HG02981 (cell line): ENCODE measurements around the gene MMP13.
"Not testable (repeated sequence)": the region's sequence is repeated elsewhere in the genome, so short reads cannot be mapped to it uniquely, and the experiment has no call there.

Experiments used
- ATAC-seq: cut with Tn5 transposase; IDR thresholded peaks from one replicate; pipeline ENCODE4 v1.9.1; 2021; ENCODE audit warnings: mild to moderate bottlenecking, moderate library complexity; ENCODE audit not compliant: unreplicated experiment

The MMP13 gene

DNA sequence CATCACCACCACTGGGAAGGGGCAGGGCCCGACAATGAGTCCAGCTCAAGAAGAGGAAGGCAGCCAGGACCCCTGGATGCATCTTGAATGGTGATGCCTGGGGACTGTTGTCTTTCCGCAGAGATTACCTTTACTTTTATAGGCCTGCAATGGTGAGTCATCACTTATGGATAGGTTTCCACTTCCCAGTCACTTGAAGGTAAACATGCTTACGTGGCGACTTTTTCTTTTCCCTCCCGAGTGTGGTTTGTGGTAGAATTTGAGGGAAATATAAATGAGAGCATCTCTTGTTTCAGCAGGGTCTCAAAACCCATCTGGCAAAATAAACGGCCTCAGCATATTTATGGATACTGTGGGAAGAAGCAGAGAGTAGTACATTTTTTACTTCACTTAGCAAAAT, at the start of gene MMP13:
TSS of gene MMP13 (minus strand) at position 109 of the 400 bp plus-strand sequence. CDS start at position 82, 27 bp downstream.
- no peak for ATAC-seq

DNA sequence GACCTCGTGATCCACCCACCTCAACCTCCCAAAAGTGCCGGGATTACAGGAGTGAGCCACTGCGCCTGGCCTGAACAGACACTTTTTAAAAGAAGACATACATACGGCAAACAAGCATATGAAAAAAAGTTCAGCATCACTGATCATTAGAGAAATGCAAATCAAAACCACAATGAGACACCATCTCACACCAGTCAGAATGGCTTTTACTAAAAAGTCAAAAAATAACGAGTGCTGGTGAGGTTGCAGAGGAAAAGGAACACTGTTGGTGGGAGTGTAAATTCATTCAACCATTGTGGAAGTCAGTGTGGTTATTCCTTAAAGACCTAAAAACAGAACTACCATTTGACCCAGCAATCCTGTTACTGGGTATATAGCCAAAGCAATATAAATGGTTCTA, 48.7 kb upstream of the MMP13 start:
- ATAC-seq: not testable (repeated sequence)

DNA sequence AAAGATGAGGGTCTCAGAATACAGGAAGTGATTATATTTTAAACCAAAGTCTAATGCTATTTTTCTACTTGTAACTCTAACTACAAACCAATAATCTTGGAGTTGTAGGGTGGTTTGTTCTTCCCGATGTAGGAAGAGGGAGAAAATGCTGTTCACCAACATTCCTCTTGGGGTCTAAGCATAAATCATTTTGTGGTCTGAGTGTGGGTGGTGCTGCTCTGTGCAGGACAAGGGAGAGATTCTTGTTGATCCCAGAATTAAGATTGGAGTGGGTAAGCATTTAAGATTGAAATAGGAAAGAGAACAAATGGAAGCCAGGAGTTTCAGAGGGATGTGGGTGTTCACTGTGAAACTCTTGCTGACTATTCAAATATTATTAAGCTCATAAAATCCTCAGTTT, 38.6 kb upstream of the MMP13 start:
- no peak for ATAC-seq

DNA sequence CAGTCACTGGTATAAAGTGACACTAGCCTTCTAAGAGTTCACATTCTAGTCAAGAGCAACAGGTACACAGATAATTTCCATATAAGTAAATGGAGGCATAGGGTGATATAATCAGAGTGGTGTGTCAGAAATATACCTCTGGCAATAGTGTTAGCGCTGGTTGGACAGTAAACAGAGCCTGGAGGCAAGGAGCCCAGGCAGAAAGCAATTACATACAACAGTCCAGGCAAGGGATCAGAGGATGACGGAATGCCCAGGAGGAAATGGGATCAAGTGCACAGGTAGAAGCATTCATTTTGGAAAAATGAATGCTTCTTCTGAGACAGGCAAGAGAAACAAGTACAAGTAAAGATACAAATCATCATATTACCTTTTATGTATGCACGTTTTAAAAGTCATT, 36.2 kb upstream of the MMP13 start:
- no peak for ATAC-seq

DNA sequence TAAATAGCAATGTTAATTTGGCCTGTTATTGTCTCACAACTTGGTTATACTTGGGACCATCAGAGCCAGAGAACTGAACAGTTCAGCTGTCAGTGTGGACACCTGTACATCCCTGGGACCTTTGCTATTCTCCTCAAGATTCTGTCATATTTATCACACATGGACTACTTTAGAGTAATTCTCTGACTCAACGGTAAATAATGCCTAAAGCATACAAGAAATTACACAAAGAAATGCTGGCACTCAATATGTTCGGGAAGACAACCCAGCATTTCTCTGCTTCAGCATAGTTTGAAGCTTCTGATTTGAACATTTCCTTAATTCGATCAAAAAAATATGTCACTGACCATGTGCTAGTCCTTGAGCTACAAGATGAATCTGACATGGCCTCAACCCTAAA, 34.6 kb upstream of the MMP13 start:
- ATAC-seq: no peak

DNA sequence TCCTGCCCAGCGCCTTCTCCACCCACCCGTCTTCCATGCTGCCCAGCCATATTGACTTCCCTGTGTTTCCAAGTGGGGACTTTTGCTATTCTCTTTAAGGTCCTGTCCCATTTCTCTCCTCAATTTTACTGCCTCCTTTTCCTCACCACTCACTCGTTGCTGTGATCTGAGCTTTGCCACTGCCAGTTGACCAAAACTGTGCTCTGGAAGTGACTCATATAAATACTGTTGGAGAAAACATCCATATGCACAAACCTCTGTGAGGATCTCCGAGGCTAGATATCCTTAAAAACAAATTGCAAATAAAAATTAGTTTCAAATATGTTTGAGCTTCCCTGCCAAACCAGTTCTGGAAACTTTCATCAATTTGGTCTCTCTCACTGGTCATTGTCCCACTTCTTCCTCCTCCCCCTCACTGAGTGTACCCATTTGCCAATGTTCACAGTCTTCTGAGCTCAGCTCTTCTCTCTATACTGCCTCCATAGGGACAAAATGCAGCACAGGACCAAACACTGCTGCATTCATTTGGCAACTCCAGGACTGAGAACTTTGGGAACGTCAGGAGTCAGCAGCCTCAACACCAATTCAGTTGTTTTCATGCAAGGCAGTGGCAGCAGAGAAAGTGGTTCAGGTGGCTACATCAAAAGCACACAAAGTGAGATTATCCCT, 34.0 kb upstream of the MMP13 start:
- ATAC-seq: no peak

DNA sequence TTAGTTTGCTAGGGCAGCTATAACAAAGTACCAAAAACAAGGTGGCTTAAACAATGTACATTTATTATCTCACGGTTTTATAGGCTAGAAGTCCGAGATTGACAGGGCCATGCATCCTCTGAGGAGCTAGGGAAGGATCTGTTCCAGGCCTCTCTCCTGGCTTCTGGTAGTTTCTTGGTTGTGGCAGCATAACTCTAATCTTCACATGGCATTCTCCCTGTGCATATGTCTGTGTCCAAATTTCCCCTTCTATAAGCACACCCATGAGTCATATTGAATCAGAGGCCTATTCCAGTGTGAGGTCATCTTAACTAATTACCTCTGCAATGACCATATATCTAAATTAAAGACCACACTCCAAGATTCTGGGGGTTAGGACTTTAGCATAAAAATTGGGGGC, 31.3 kb upstream of the MMP13 start:
- ATAC-seq: no peak

DNA sequence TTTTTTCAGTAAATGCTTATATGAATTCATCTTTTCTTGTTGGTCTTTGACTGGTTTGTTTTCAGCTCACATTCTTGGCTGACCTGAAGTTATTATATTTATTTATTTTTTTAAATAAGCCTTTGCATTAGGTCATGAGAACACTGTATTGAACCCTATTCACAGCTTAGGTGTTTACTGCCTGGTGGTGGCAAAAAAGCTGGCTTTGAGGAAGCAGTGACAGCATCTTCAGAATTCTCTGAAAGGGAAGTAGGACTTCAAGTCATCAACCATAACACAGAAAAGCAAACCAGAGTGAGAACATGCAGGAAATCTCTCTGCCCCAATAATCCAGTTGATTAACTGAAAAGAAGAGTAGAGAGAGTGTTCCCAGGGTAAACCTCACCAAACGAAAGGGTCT, 30.3 kb upstream of the MMP13 start:
- ATAC-seq: no peak

DNA sequence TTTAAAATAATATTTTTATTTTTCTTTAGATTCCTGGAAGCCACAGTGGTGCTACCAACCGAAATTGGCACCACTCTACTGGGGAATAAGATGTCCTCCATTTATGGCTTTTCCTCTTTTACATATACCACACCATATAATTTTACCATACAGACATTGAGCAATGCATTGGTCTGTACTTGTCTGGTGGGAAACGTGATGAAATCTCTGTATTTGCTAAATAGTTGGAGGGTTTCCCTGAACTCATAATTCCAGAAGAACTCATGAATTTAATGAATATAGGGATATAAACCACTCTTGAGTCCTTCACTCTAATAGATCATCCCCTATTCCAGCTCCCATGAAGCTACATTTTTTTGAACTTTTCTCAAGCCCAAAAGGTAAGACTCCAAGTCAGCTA, 28.0 kb upstream of the MMP13 start:
- no peak for ATAC-seq

DNA sequence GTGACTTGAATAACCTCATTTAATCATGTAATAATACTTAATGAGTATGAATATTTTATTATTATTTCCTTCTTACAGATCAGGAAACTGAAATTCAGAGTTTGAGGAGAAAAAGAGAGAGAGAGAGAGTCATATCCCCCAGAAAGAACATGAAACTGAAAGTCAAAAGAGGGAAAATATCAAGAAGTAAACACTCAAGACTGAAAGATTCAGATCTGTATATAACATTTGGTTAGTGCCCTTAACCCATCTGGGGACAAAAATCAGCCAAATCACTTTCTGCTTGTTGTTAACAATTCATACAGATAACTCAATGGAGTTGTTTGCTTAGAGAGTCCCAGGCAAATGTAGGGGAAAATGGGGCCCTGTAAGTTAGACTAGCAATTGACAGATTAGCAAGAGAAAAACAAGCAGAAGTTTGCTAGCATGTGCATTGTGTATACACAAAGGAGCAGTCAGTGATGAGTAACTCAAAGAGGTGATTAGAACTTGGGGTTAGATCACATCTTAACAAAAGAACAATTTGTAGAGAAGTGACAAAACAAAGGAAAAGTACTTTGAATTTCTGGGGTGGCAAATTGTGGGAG, 25.9 kb upstream of the MMP13 start:
- peak; percentile 78 for ATAC-seq

DNA sequence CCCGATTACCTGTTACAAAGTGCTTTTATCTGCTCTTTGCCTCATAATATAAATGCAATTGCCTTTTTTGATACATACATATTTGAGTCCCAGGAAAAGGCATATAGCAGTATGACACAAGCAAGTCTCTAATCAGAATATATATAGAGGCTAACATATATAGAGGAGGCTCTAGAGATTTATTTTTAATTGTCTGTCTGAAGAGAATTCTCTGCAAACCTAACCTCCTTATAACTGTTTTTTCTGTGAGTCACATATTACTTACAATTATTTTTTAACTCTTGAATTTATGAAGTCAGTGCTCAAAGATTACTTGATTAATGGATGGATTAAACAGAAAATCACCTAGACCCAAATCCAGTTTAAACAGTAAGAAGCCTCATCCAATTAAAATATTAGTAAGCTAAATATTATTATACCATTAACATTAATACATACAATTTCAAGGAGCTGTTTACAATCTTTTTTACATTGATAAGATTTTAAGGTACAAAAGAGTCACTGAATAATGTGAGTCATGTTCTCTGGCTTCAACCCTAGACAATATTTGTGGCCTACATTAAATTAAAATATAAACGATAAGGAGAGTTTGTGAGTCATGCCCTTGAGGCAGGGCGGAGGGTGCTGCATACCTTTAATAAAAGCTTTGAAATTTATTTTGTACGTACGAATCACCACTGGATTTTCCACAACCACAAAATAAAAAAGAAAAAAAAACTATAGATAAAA, 19.2 kb upstream of the MMP13 start:
- ATAC-seq: no peak

DNA sequence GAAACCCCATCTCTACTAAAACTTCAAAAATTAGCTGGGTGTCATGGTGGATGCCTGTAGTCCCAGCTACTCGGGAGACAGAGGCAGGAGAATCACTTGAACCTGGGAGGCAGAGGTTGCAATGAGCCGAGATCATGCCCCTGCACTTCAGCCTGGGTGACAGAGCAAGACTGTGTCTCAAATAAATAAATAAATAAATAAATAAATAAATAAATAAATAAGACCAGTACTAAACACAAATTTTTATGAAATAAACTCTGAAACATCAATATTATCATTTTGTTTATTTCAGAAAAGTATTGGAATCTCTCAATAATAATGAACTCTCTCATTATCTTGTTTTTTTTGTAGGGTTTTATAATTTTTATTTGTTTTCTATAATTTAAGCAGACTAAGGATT, 18.2 kb upstream of the MMP13 start:
- not testable (repeated sequence) for ATAC-seq

DNA sequence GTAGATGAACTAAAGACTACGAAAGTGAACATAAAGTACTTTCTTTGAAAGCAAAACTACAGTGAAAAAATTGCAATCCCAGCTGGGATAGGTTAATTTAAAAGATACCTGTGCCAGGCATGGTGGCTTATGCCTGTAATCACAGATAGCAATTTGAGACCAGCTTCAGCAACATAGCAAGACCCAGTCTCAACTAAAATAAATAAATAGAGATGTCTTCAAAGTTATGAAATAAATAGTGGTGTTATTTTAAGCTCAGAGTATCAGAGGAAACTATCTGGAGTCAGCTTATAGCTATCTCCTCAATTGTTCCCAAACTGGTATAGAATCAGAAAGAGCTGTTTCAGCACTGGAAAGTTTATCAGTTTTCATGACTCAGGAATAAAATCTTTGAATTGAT, 17.3 kb upstream of the MMP13 start:
- ATAC-seq: no peak

DNA sequence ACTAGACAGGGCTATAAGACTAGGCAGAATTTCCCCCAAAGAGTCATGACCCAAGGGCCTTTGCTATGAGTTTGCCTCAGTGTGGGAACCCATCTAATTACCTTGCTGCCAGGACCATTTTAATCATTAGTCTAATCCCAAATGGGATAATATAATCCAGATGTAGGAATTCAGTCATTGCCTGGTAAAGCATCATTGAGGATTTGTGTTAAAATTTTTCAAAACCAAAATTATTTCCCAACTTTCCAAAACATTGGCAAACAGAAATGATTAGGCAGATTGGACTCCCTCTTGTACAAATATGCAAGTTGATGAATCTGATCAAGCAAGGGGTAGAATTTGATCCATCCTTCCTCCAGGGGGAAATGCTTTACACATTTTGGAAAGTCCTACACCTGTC, 16.2 kb upstream of the MMP13 start:
- ATAC-seq: no peak

DNA sequence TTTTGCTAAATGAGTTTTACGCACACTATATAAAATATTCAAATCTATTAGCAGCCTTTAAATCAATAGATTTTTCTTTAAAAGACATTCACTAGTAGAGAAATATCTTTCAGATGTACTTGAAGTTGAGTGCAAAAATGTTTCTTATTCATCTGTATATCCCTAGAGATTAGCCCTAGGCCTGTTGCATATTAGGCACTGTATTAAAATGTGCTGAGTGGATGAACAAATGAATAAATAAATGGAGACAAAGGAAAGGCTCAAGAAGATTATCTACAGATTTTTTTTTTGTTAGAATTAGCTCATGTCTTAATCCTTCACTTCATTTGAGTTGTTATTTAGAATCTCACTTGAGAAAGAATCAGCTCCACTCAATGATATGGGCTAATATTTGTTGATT, 12.0 kb upstream of the MMP13 start:
- ATAC-seq: no peak

DNA sequence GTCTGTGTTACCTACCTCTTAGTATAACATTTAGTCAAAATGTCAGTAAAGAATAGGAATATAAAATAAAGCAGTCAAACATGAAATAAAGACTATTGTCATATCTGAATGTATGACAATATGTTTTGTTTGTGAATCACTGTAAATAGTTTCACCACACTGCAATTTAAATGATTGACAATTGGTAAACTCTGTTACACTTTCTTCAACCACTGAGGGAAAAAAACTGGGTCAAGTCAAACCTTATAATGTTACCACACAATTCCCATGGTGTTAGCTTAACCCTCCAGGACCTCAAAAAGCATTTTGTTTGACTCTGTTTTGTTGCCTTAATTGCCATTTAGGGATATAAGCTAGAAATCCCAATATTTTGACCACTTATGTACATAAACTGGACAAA, 10.5 kb upstream of the MMP13 start:
- ATAC-seq: no peak

DNA sequence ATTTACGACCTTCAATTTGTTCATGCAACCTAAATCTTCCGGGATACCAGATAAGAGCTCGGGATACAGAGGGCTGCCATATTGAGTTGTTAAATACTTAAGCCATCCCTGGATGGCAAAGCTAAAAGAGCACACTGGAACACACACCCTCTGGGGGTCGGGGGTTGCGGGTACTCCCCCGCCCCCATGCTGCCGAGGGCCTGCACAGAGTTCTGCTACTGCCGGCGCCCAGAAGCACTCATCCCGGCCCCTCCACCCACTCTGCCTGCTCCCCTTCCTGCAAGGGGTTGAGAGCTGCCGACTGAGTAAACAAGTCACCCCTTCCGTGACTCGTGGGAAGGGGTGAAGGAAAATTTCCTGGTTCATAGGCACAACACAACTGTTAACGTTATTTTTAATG, 9.3 kb upstream of the MMP13 start:
- ATAC-seq: no peak

DNA sequence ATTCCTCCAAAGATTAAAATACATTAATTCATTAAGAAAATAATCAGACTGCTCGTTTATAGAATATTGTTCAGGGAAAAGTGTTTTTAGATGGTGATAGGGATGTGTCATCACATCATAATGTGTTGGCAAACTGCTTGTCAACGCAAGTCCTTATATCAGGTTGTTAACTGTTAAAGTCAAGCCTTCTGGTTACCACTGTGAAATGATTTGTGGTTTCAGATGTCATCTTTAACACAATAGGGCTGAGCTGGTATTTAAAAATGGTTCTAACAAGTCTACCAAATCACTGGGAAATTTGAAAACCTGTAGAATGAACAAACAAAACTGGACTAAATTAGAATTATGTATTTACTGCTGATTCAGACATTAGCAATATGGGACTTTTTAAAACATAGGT, 2.4 kb upstream of the MMP13 start:
- no peak for ATAC-seq

DNA sequence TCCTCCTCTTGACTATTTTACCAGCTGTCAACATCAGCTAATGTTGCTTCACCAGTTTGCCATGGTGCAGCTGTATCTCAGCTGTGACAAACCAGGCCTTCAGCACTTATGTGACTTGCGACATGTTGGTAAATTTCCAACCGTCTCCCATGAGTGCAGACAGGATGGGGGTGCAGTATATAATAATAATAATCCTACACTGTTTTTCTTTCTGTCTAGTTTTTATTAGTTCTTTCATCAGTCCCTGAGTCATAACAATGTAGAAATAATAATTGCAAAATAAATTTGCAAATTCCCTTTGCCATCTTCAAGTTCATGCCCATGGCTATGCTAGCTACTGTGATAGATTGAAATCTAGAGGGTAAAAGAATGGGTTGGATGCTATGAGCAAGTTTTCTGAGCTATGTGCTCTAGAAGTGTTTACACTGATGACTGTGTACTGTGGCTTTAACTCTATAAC, 4.9 kb downstream of the MMP13 start:
- ATAC-seq: no peak

DNA sequence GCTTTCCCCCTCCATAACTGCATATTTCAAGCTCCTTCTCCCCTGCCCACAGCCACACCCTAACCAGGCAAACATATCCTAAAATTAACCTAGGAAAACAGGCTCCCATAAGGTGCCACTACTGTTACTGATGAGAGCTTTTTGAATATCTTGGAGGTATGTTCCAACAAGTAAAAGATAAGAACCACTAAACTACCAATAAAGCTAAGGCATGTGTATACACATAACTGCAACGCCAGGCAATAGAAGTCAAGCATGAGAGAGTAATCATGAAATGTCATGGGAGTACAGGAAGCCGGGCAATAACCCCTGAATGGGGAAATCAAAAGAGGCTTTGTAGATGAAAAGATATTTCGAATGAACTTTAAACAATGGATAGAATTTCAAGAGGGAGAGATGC, 9.3 kb downstream of the MMP13 start:
- no peak for ATAC-seq

DNA sequence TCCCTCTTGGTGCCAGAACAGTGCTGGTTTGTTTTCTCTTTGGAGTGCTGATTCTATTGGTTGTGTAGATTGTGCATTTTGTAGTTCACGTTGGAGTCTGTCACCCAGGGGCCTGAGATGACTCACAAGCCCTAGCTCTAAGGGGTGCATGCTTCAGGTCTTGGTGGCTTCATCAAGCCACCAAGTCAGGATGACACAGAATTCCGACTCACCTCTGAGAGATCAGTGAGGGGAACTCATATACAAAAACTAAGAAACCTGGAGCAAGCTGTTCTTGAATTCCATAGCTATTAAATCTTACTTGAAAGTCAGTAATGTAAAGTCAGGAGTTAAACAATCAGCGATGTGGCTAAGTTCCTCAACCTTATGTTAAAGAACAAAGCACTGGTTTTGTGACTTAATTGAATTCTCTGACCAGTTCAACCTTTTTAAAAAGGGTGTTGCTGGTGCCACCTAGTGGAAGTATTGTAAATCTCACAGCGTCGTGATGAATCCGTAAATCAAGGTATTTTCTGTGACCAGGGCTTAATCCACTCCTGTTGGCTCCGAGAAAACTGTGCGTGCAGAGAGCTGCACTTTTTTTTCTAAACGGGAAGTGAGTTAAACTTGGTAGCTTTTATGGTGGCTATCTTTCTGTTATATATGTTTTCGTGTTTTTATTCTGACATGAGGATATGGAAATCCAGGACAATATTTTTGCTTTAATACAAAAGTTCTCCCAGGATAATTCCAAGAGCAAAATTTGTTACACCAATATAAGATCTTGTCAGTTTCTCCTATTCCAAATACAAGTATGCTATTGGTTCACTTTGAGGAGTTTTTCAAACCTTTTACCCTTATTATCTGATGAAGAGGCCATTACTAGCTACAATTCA, 14.6 kb downstream of the MMP13 start:
- peak; percentile 87 for ATAC-seq
